GM19351 (cell line): Measurements from ENCODE around the gene MCF2L.
A peak's percentile ranks its signal among the peaks of the same experiment; 100 is the strongest.

Source experiments
- ATAC-seq: cut with Tn5 transposase; IDR thresholded peaks from one replicate; pipeline ENCODE4 v1.9.1; 2021; ENCODE audit warnings: mild to moderate bottlenecking, moderate library complexity; ENCODE audit not compliant: unreplicated experiment

The MCF2L gene

DNA sequence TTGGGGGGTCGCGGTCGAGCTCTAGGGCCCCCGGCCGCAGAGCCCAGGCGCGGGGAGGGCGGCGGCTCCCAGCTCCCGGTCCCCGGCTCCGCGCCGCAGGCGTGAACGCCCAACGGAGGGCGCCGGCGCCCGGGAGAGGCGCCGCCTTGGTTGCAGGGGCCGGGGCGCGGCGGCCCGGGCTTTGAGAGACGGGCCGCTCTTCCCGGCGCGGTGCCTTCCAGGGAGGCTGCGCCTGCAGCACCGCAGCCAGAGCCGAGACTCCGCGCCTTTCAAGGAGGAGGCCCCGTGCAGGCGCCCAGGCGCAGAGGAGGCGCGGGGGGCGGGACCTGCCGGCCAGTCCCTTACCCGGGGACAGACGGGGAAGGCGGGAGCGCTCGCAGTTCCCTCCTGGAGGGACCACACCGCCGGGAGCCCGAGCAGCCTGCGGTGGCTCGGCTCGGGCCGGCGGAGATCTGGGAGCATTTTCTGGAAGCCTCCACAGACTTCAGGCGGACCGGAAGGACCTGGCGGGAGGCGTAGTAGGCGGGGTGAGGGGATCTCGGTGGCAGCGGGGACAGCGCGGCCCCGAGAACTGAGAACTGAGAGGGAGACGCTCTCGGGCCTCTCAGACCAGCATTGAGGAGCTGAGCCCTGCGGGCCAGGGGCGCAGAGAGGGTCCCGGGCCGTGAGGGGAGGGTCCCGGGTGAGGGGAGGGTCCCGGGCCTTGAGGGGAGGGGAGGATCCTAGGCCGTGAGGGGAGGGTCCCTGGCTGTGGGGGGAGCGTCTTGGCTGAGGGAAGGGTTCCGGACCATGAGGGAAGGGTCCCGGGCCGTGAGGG, 25.5 kb upstream of the MCF2L start:
- peak; percentile 31 for ATAC-seq

DNA sequence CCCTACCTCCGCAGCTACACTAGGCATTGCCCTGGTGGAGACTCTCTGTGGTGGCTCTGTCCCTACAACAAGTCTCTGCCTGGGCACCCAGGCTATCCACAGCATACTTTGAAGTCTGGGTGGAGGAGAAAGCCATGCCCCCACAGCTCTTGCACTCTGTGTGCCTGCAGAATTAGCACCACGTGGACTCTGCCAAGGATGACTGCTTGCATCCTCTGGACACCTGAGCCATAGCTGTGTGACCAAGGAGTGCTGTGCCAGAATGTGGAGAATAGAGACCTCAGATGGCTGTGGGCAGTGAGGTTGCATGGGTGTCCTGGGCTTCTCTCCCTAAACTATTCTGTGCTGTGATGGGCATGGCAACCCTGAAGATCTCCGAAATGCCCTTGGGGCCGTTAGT, 21.2 kb upstream of the MCF2L start:
- ATAC-seq, result no peak

DNA sequence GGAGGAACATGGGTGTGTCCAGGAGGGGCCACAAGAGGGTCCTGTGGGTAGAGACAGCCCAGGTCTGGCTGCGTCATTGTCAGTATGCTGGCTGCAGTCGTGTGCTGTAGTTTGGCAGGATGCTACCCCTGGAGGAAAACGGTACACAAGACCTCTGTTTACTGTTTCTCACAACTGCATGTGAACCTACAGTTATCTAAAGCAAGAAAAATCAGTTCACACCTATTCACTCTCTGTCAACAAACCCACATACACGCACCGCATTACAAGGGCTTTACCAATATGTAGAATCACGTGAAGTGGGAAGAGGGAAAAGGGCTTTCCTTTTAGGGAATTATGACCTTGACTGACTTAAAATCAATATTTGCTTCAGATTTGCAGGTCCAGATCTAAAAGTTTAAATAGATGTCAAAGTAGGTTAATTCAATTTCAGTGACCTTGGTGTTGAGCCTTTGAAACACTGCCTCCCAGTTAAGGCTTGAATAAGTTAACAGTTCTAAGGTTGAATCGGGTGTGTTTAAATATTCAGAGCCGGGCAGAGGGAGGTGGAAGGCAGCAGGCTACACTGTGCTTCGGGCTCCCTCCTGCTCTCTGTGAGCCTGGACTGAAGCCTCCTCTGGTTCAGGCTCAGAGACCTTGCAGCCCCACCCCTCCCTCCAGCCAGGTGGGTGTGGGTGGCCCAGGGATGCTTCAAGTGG, 17.2 kb upstream of the MCF2L start:
- ATAC-seq, result no peak

DNA sequence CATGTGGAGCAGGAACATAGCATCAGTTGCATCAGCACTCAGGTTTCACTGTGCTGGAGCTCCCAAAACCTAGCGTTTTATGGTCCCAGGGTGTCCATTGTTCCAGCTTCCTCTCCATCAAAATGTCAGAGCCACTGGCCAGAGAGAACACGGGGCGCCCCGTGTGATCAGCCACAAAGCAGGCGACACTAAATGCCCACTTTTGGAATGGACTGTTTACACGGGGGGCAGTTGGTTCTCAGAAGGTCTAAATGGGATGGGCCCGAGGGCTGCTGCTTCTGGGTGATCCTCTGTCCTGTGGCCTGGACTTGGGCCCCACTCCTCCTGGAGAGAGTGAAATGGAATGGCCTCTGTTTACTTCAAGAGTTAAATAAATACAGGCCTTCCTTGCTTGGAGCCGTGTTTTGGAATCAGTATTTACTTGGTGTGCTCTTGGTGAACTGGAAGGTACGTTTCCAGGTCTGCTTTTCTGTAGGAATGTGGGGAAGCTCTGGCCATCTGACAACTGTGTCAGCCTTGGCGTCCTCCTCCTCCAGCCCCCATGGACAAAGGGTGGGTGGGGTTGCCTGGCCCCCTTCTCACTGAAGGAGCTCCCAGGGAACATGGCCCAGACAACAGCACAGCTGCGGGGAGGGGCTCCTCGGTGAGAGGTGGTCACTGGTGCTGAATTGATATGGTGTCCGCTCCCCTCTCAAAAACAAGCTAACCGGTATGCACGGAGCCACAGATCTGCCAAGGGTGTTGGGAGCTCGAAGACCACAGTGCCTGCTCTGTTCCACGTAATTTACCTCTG, 16.1 kb upstream of the MCF2L start:
- no peak for ATAC-seq

DNA sequence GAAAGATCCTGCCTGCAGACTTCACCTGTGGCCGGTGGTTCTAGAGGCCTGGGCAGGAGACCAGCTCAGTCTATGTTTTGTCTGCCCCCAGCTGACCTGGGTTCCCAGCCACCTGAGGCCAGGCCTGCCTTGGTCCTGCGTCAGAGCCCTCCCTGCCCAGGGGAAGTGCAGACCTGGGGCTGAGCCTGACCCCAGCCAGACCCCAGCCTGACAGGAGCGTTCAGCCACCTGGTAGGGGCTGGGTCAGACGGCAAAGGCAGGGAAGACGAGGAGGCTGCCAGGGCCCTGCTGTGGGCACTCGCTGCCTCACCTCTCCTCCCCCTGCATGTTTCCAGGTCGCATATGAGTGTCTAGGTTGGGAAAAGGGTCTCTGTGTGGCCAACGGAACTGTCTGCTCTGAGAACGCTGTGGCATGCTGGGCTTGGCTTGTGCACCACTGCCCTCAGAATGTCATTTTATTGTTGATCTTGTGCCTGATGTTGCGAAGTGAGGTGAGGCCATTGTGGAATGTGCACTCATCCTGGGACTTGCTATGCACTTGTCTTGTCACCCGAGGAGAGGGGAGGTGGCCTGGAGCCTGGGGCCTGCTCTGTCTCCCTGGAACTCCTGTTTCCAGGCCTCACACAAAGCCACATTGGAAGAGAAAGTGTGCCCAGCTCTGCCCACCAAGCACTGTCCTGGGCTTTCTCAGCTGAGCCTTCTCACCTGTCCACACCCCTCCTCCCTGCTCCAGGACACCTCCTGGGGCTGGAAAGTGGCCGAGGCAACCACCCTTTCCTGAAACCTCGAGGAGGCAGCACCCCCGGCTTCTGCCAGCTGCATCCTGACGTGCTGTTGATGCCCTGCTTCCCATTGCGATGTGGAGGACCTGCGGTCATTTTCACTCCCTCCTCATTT, 15.2 kb upstream of the MCF2L start:
- ATAC-seq, result no peak

DNA sequence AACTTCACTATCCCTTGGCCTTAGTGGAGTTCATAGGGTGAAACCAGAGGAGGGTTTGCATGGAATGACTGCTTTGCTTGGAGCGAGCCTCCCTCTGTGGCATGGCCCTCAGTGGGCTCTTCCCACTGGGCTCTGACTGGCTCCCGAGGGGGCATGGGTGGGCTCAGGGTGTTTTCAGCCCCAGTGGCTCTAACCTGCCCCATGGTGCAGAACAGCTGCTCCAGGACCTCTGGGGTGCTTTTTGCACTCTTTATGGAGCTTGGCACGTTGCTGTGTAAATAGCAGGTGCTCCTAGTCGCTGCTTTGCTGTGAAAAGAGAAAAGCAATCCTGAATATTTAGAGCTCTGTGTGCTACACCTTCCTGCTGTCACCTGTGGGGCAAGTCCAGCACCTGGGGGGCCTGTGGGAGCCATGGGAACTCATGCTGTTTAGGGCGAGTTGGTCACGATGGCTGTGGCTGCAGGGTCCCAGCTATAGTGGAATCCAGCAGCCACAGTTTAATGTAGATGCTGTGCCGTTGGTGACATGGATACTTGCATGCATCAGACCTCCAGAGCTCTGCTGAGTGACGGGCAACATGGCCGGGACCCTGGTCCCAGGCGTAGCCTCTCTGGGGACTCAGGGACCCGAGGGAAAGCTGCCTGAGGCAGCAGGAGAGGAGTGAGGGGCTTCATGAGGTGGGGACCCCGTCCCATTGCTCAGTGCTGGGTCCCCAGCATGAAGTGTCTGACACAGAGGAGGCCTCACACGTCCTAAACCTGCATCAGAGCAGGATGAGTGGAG, 14.3 kb upstream of the MCF2L start:
- no peak for ATAC-seq

DNA sequence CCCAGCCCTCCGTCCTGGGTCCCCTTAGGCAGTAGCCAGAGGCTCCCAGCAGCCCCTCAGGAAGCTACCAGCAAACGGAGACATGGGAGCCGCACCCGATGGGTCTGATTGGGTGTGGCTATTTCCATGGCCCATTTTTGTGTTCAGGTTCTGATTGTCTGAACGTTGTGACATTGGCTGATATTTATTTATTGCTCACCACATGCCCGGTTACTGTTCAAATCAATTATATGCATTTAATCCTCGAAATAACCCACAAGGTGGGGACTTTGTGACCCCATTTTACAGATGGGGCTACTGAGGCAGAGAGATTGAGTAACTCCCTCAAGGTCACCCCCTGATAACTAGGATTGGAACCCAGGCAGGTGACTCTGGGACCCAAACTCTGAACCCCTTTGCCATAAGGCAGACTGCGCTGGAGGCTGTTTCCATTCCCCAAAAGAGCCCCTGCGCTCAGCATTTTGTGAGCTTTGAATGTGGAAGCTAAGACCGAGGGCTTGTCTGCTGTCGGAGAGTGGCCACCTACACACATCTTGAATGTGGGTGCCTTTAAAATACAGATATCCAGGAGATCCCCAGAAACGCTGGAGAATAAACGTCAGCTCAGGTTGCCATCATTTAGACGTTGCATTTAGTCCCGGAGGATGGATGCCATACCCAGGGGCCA, 13.6 kb upstream of the MCF2L start:
- ATAC-seq, result no peak

DNA sequence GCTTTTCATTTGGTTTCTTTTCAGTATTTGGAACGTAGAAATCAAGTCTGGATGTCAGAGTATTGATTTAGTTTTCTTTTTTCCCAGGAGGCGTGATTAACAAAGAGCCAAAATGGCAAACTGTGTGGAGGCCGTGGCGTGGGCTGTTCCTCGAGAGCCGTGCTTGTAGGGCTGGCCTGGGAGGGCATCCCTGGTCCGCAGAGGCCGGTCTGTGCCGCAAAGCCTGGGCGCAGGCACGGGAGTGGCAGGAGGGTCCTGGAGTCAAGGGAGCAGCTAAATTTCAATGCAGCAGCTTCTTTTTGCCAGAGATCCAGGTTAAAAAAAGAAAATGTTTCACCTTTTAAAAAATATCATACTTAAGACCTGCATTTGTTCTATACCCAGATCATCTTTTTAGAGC, 13.1 kb upstream of the MCF2L start:
- ATAC-seq, result no peak

DNA sequence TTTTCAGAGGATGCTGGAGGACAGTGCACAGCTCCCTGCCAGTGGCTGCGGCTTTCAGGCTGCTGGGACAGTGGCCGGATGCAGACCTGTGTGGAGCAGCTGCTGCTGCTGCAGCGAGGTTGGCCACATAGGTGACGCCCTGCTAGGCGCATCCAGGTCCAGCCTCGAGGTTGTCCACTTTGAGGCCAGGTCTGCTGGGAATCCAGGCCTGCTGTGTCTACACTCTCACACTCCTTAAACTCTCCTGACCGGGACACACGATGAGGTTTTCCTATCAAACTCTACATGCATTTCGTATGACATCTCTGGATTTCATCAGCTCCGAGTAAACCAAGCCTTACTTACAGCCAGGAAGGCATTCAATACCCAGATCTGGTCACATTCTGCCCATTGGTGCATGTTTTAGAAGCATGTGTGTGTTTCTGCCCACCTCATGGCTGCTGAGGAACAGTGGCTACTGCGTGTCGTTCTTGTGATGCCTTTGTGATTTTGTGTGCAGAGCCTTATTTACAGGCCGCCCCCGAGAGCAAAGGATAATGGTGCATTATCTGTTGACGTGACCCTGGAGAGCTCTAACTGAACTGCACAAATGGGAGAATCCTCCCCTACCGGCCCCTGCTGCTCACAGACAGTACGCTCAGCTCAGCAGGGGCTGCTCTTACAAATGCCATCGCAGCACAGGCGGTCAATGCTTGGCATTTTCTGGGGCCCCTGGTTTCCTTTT, 12.3 kb upstream of the MCF2L start:
- ATAC-seq, result no peak

DNA sequence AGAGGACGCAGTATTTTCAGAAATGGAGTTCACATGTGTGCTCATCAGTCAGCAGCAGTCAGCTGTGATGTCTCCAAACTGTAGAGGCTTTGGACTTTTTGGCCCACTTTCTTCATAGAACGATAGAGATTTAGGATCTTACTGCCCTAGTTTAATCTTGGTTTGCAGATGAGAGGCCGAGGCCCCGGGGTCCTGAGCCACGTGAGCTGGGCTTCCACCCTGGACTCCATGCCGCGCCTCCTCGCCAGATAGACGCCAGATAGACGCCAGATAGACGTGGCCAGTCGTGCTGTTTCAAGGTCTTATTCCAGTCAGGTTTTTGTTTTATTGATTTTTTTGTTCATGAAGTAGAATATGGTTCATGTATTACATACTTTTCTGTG, 11.7 kb upstream of the MCF2L start:
- no peak for ATAC-seq

DNA sequence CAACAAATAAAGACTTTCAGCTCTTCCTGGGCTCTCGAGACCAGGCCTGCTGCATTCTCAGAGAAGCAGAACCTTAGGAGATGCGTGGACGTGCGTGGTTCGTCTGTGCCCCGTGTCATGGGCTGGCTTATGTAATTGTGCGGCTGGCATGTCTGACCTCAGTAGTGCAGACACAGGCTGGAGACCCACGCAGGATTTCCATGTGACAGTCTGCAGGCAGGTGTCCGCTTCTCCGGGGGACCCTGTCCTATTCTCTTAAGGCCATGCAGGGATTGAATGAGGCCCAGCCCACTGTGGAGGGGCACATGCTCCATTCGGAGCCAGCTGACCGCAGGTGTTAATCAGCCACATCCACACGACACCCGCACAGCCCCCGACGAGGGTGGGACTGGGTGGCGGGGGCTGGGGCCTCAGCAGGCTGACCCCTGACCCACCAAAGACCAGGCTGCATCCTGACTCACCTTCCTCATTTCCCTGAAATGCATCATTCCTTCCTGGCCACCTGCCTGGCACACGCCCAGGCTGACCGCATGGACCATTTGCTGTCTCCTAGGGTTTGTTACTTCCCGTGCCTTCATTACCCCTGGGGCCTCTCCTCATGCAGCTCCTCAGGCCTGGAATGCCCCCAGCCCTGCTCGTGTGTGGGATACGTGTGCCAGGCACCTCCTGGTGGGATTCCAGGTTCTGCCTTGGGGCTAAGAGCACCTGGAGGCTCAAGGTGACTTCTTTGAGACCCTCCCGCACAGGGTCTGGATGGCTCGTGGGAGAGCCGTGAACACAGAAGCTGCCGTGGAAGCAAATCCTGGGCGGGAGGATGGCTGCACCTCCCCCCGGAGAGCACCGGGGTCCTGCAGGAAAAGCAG, 10.7 kb upstream of the MCF2L start:
- no peak for ATAC-seq

DNA sequence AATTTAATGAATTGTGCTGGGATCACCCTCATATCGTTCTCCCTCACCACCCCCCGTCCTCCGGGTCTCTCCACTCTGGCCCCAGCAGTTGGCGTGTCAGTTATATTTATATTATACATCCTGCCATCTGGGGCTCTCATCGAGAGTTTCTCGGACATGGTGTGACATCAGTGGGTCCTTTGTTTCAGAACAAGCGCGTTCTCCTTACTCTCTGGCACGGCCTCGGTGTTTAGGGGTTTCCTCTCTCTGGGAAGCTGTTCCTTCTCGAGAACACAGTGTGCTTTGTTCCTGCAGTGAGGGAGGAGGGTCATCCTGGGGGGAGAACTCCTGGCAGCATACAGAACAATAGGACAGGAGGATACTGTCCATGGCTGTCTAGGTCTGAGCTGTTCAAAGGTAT, 9.8 kb upstream of the MCF2L start:
- ATAC-seq, result no peak

DNA sequence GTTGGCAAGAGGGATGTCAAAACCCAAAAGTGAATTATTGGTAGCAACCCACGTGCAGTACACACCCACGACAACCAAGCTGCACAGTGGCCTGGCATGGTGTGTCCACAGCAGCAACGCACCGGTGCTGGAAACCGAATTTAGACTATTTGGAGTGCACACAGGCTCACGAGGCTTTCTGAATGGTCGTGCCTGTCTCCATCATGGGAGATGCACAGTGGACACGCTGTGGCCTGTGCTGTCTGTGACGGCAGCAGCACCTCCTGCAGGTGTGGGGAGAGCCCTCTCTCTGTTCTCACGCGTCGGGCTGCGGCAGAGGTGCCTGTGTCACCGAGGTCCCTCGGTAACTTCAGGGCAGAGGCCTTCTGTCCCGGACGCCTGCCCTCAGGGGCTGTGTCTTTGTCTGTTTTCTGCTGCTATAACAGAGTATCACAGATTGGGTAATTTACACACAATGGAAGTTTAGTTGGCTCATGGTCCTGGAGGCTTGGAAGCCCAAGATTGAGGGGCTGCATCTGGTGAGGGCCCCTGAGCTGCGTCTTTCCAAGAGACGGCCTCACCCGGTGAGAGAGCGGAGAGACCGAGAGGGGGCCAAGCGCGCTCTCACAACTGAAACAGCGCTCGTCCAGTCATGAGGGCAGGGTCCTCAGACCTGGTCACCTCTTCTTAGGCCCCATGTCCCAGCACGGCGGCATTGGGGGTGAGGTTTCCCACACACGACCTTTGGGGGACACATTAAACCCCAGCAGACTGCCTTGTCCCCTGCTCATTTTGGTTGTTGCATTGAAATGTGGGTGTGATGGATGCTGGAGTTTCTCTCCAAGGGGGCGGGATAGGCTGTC, 9.1 kb upstream of the MCF2L start:
- ATAC-seq, result no peak

DNA sequence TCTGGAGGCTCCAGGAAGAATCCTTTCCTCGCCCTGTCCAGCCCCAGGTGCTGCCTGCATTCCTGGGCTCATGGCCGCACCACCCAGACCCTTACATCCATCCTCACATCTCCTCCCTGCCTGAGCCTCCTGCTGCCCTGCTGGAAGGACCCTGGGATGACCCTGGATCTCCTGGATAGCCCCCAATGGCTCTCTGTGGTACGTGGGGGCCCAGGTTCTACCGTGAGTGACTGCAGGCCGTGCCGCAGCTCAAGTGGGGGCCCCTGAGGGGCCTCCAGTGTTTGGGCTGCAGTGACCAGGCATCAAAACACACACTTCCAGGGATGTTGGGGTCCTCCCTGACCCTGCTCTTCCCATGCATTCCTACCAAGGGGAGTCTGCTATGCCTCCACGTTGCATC, 8.3 kb upstream of the MCF2L start:
- ATAC-seq, result no peak

DNA sequence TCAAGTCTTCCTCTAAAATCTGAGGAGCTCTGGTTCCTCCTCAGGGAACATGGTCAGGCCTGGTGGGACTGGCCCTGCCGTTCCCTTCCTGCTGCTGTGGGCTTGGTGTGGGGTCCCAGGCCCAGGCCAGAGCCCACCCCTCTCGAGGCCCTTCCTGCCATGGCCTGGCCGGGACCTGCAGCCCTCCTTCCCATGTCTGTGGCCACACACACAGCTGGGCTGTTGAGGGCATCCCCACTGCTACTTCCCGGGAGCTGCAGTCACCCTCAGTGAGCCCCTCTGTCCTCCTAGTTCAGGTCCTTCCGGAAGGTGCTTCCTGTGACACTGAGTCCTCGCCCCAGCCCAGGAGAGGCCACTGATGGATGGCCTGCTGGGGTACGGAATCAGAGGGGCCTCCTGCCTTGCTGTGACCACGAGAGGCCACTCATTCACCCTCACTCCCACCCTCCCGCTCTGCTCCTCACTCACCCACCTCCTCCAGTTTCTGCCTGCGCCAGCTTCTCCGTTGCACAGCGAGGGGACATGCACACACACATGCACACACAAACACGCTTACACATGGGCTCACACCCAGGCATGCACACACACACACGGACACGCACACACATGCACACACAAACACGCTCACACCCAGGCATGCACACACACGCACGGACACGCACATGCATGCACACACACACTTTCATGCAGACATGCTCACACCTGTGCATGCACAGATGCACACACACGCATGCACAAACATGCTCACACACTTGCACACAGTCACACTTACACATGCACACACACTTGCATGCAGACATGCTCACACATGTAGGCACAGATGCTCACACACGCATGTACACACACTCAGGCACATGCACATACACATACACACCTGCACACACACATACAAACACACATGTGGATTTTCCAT, 7.3 kb upstream of the MCF2L start:
- no peak for ATAC-seq

DNA sequence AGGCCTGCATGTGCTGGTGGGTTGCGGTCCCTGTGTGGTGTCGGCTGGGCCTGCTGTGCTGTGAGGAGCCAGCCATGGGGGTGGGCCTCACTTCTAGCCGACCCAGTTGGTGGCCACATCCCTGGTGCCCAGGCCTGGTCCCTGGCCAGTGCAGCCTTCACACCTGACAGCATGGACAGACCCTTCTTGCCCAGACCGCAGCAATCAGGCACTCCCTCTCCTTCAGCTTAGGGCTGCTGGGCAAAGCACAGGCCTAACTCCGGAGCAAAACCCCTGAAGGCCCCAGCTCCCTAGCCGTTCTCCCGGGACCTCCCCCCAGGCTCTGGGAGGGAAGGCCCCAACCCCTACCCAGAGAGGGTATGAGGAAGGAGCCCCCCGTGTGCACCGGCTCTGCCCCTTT, 6.6 kb upstream of the MCF2L start:
- ATAC-seq, result no peak
